Fibroblast of peridontal ligament (primary cell): ENCODE measurements around the gene C6orf47.

Experiments
- DNase-seq: peaks from one replicate; pipeline ENCODE4 v3.0.0-alpha.2; 2010; ENCODE audit errors: extremely low read depth

The C6orf47 gene

DNA sequence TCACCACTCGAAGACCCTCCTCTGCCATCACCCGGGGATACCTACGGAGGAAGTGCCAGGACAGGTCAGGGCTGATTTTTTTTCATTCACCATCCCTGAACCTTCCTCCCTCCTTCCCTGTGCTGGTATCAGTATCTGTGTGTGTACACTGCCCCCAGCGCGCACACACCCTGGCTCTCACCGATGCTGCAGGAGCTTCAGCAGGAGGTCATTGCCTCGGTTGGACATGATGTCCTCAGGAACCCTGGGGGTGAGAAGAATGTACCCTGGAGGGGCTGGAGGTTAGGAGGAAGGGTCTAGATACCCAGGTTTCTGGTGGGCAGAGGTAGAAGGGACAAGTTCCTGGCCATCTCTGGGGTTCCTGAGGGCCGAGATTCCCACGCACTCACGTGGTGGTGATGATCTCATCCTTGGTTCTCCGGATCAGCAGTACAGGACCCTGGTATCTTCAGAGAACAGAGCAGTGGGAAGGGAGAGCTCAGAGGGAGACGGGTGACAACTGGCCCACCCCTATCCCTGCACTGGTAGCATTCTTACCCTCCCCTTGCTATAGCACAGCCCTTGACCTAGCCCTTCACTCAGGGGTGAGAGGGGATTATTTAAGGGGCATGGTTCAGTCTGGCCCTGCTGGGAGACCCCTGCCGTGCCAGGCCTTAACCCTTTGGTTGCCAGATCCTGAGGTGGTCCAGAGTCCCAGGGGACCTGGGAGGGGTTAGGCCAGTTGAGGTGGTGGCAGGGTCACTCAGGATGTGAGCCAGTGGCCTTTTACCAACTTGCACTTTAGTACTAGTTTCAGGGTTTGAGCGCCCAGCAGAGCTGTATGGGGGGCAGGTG lies 27.5 kb upstream of the C6orf47 start:
- DNase-seq: no peak

GRCh38 chr6:31687321-31687720 lies 26.7 kb upstream of the C6orf47 start:
- no peak for DNase-seq

- DNase-seq: no peak
Observed at GRCh38 chr6:31686483-31686882, 25.9 kb upstream of the C6orf47 start.

- DNase-seq: no peak
Observed at GRCh38 chr6:31683591-31683990, 23.0 kb upstream of the C6orf47 start.

- no peak for DNase-seq
Observed at GRCh38 chr6:31681135-31681671, 20.6 kb upstream of the C6orf47 start.

GRCh38 chr6:31680226-31681134 lies 19.9 kb upstream of the C6orf47 start, which contains the start of gene LY6G5C:
Gene LY6G5C (minus strand): TSS chr6:31681067. CDS start chr6:31680373, 694 bp downstream.
- DNase-seq: peak; percentile 96

- no peak for DNase-seq
Observed at GRCh38 chr6:31677955-31678354, 17.4 kb upstream of the C6orf47 start.

GRCh38 chr6:31676904-31677303 lies 16.3 kb upstream of the C6orf47 start:
- no peak for DNase-seq

GRCh38 chr6:31676322-31676903 lies 15.8 kb upstream of the C6orf47 start:
- no peak for DNase-seq

DNA sequence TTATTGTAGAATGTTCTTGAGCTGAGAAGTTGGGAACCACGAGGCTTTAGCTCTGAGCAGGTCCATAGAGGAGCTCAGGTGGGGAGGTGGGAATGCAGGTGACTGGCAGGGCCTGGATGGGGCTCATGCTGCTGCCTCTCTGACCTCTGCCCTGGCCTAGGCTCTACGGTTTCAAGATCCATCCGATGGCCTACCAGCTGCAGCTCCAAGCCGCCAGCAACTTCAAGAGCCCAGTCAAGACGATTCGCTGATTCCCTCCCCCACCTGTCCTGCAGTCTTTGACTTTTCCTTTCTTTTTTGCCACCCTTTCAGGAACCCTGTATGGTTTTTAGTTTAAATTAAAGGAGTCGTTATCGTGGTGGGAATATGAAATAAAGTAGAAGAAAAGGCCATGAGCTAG lies 9.1 kb upstream of the C6orf47 start, which contains the start of gene LY6G5B:
TSS of gene LY6G5B (plus strand) at position 301 of the 400 bp plus-strand sequence. CDS start 975 bp downstream, outside the sequence.
- no peak for DNase-seq

DNA sequence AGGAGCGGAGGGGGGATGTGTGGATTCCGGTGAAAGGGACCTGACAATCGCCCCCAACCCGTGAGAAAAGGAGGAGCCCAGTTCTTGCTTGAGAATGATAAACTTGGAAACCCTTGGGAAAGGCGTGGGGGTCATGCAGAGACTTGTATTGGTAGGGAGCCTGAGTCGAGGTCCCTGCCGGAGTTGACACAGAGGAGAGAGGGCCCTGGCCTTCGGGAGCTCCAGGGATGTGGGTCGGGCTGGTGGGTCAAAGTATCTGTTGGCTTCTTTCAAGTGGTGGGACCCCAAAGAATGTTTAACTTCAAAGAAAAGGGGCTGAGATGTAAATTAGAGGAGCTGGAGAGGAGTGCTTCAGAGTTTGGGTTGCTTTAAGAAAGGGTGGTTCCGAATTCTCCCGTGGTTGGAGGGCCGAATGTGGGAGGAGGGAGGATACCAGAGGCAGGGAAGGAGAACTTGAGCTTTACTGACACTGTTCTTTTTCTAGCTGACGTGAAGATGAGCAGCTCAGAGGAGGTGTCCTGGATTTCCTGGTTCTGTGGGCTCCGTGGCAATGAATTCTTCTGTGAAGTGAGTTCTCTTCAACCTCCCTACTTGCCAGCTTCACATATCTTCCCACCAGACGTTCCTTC lies 5.9 kb upstream of the C6orf47 start:
- DNase-seq: no peak

DNA sequence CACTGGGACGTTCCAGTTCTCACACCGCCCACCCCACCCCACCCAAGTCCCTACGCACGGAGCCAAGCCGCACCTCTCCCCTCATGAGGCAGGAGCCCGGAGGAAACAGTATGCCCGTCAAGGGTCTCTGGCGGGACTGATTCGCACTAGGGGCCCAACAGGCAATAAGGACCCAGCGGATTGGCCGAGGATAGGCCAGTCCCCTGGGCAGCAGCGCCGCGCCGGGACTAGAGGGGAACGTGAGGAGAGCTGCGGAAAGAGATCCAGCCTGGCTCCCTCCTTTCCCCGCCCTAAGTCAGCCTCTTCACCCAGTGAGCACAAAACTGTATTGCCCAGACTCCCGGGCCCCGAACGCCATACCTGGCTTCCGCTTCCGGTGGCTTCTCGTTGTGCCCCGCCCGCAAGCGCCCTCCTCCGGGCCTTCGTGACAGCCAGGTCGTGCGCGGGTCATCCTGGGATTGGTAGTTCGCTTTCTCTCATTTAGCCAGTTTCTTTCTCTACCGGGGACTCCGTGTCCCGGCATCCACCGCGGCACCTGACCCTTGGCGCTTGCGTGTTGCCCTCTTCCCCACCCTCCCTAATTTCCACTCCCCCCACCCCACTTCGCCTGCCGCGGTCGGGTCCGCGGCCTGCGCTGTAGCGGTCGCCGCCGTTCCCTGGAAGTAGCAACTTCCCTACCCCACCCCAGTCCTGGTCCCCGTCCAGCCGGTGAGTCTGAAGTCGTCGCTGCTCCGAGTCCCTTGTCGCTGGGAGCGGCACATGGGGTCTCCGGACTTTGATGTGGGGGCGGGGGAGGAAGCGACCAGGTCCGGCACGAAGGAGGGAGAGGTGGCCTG lies 5.1 kb upstream of the C6orf47 start, which contains the start of gene CSNK2B:
TSS of gene CSNK2B (plus strand) at position 580 of the 836 bp plus-strand sequence. CDS start 752 bp downstream, outside the sequence.
- DNase-seq: peak; percentile 95

GRCh38 chr6:31664790-31665500 lies 4.4 kb upstream of the C6orf47 start, which contains the start of gene GPANK1:
Gene GPANK1 (minus strand): TSS chr6:31664997. CDS start chr6:31664478, 519 bp downstream.
- peak; percentile 96 for DNase-seq

GRCh38 chr6:31663961-31664789 lies 3.6 kb upstream of the C6orf47 start:
- DNase-seq: peak; percentile 59

DNA sequence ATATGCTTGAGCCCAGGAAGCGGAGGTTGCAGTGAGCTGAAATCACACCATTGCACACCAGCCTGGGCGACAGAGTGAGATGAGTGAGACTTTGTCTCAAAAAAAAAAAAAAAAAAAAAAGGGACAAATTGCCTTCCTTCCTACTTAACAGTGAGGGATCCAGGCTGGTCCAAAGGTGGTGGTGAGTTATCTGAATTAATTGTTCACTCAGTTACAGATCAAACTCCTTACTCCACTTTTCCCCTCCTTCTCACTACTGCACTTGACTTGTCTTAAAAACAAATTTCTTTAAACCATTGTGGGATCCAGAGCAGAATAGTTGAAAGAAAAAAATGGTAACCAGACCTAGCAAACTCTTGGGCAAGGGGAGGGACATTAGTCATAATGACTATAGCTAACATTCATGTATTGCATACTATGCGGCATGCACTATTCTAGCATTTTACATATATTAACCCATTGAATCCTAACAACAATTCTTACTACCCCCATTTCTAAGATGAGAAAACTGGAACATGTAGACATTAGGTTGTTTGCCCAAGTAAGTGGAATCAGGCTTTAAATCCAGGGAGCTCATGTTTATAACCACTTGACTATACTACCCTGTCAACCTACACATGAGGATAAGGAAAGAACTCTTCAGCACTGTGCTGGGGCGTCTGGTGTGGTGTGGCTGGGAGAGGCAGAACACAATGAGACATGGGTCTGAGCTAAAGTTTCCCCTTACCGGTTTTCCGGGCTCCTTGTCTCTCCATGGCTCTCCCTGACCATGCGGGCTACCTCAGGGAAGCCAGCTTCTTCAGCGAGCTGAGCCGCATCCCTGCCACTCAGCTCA lies 2.8 kb upstream of the C6orf47 start:
- peak; percentile 51 for DNase-seq

GRCh38 chr6:31662124-31662723 lies 1.6 kb upstream of the C6orf47 start:
- DNase-seq: no peak
